ENCODE data around the gene ST7. TPM values are rescaled to one million over a fixed set of nuclear protein-coding genes. Genes with fewer than 3 reads are reported as not detected.

The ST7 gene
- total and polyA plus RNA-seq, 2 donors (not counting 3 experiments of a cell fraction or from before 2014, with no cell fraction given) = 18.6 to 24.9 TPM

DNA sequence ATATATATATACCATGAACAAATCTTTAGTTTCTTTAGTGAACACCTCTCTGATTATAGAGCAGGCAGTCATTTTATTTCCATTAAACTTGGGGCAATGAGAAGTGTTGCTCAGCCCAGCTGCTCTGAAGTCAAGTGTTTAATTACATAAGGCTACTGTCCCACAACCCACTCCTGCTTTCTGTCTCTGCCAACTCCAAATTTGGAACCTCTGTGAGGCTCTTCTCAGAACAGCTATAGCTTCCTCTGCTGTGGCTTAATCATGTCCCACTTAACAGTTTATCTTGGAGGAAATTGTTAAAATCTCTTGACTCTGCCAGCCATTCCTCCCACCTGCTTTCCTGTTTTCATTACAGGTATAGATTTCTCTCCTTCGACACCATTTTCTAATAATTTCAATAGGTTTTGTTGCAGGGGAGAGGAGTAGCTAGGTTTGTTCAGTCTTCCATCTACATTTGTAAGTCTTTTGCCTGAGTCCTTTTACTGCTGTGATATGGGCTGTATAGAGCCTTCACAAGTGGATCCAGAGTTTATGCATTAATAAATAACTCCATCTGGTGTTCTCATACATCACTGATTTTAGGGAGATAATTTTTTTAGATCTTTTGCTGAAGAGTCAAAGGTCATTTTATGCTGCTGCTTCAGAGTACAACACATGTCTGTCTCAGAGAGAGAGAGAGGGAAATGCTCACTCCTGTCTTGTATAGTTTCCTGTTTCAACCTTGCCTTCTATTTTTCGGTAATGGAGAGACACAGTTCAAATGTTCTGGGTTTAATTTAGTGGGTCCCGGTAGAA, 199.1 kb downstream of the ST7 start:
- CTCF ChIA-PET = interaction anchor here (2.0 kb wide), 1 partner anchor 60 kb away, joined by 4 read pairs; no protein-coding TSS in a partner anchor

More for the DNA sequence above, 199.1 kb downstream of the ST7 start:
- Histone ChIP-seq H3K9me3 (replicated peaks; ENCODE audit: control insufficient read depth, insufficient read depth, low read length) (no peaks in the 10 kb centered on the region), H3K27me3 (ENCODE audit: control insufficient read depth in 2 of 2, insufficient read depth in 2 of 2, low read length in 2 of 2) (no peaks in the 10 kb centered on the region), H3K36me3 (ENCODE audit: control insufficient read depth in 2 of 2, extremely low read depth in 1 of 2, insufficient read depth in 2 of 2, low read length in 2 of 2) (no peaks in the 10 kb centered on the region), H3K4me2 (ENCODE audit: insufficient read depth, low read length) (no peak overlapping the region), H3K9ac (replicated peaks; ENCODE audit: extremely low read depth, insufficient read depth, low read length) (no peak overlapping the region), H3K27ac (ENCODE audit: insufficient read depth, low read depth, low read length) (no peak overlapping the region), H2AFZ (ENCODE audit: low read depth, low read length) (no peak overlapping the region), H3K4me1 (ENCODE audit: control insufficient read depth, extremely low read depth, insufficient read depth, low read length) (peaks cover 4% of the 10 kb centered on the region), H3K4me3 (replicated peaks in 1 of 3; ENCODE audit: insufficient read depth in 1 of 3, low read depth in 1 of 3, low read length in 3 of 3) (no peak overlapping the region), H4K20me1 (replicated peaks; ENCODE audit: control insufficient read depth, extremely low read depth, insufficient read depth, low read length) (no peaks in the 10 kb centered on the region), H3K79me2 (ENCODE audit: control insufficient read depth, insufficient read depth, low read length) (no peaks in the 10 kb centered on the region), H3K9me1 (replicated peaks; ENCODE audit: control insufficient read depth, extremely low read depth, insufficient read depth, low read length) (no peaks in the 10 kb centered on the region)
- intact Hi-C loops (cut with micrococcal nuclease) (no loop called here), dilution Hi-C loops (cut with MboI; ENCODE audit: extremely low pct_ligation_motif_present, low sequenced_read_pairs) (no loop called here)
- POLR2A ChIA-PET = no interaction called here
- FAIRE-seq (no peak), DNase-seq (ENCODE audit: low read depth, low spot score) (no peak)
- BruUV-seq (replicated peaks) = no TSS peak
- TF ChIP-seq FOS (IDR thresholded peaks at IDR 0.05; ENCODE audit: borderline replicate concordance, insufficient read depth, low read length) (no peak), POLR2AphosphoS5 (IDR thresholded peaks at IDR 0.05; ENCODE audit: insufficient read depth, low read depth, low read length) (no peak)
- TF ChIP-seq, protein P1, sequence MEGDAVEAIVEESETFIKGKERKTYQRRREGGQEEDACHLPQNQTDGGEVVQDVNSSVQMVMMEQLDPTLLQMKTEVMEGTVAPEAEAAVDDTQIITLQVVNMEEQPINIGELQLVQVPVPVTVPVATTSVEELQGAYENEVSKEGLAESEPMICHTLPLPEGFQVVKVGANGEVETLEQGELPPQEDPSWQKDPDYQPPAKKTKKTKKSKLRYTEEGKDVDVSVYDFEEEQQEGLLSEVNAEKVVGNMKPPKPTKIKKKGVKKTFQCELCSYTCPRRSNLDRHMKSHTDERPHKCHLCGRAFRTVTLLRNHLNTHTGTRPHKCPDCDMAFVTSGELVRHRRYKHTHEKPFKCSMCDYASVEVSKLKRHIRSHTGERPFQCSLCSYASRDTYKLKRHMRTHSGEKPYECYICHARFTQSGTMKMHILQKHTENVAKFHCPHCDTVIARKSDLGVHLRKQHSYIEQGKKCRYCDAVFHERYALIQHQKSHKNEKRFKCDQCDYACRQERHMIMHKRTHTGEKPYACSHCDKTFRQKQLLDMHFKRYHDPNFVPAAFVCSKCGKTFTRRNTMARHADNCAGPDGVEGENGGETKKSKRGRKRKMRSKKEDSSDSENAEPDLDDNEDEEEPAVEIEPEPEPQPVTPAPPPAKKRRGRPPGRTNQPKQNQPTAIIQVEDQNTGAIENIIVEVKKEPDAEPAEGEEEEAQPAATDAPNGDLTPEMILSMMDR (IDR thresholded peaks at IDR 0.05; ENCODE audit: extremely low read depth in 1 of 2, insufficient read depth in 1 of 2, low read depth in 1 of 2, low read length in 2 of 2) = no peak

Data from endothelial cell of umbilical vein (primary cell).